ELF-1 (cell line): ENCODE results near the gene ZSCAN10.
"Not testable (repeated sequence)": the region's sequence is repeated elsewhere in the genome, so short reads cannot be mapped to it uniquely, and the experiment has no call there.

Source experiments
- DNase-seq: peaks from one replicate; pipeline ENCODE4 v3.0.0-alpha.2; 2016; ENCODE audit warnings: low read depth, low spot score

ZSCAN10 gene

GRCh38 chr16:3098459-3099394, at the start of gene ZSCAN10:
Gene ZSCAN10, minus strand, starts transcription at chr16:3099294. Its CDS starts 6,357 bp downstream, at chr16:3092937.
- DNase-seq: peak; percentile 78

- DNase-seq: no peak
Observed at GRCh38 chr16:3148256-3149192, 49.4 kb upstream of the ZSCAN10 start.

- no peak for DNase-seq
Observed at GRCh38 chr16:3147757-3148104, 48.6 kb upstream of the ZSCAN10 start.

GRCh38 chr16:3147046-3147756, 48.1 kb upstream of the ZSCAN10 start:
- no peak for DNase-seq

GRCh38 chr16:3145660-3146059, 46.6 kb upstream of the ZSCAN10 start:
- no peak for DNase-seq

GRCh38 chr16:3145151-3145550, 46.1 kb upstream of the ZSCAN10 start:
- no peak for DNase-seq

GRCh38 chr16:3144321-3144983, 45.4 kb upstream of the ZSCAN10 start:
- no peak for DNase-seq

- DNase-seq: no peak
Observed at GRCh38 chr16:3143598-3144320, 44.7 kb upstream of the ZSCAN10 start.

- DNase-seq: no peak
Observed at GRCh38 chr16:3143189-3143588, 44.1 kb upstream of the ZSCAN10 start.

- no peak for DNase-seq
Observed at GRCh38 chr16:3142770-3143169, 43.7 kb upstream of the ZSCAN10 start.

- DNase-seq: no peak
Observed at GRCh38 chr16:3142327-3142726, 43.2 kb upstream of the ZSCAN10 start.

- DNase-seq: no peak
Observed at GRCh38 chr16:3141781-3142311, 42.8 kb upstream of the ZSCAN10 start.

- DNase-seq: no peak
Observed at GRCh38 chr16:3140603-3141427, 41.7 kb upstream of the ZSCAN10 start.

GRCh38 chr16:3139561-3139960, 40.5 kb upstream of the ZSCAN10 start:
- DNase-seq: not testable (repeated sequence)

GRCh38 chr16:3138823-3139426, 39.8 kb upstream of the ZSCAN10 start:
- DNase-seq: no peak

GRCh38 chr16:3138342-3138741, 39.2 kb upstream of the ZSCAN10 start:
- DNase-seq: no peak

GRCh38 chr16:3137267-3137666, 38.2 kb upstream of the ZSCAN10 start:
- no peak for DNase-seq

- no peak for DNase-seq
Observed at GRCh38 chr16:3135126-3135715, 36.1 kb upstream of the ZSCAN10 start.
